ENCODE measurements around the gene NTMT1. TPM values are rescaled to one million over a fixed set of nuclear protein-coding genes. Genes with fewer than 3 reads are reported as not detected.

The NTMT1 gene
- total and polyA plus RNA-seq, 9 of the 15 experiments (the other 6 are each of a cell fraction or from before 2014, with no cell fraction given), result 42.1 to 116 (median 74.7) TPM

- TF ChIP-seq CREB3L1 (IDR thresholded peaks at IDR 0.05; ENCODE audit: borderline replicate concordance, low read depth) (peak; percentile 66; the same call in 1 of the 2 replicates), CCNT2 (IDR thresholded peaks at IDR 0.05; ENCODE audit: borderline replicate concordance, extremely low read depth, insufficient read length, low read depth, low read length) (no peak), SRF (CRISPR knock-in tag; IDR thresholded peaks at IDR 0.05) (peak in 1 of 2 experiments; percentile 33; a peak in 1 of 4 replicates), XRCC5 (IDR thresholded peaks at IDR 0.05; ENCODE audit: low read depth, low read length) (0 out of 2 replicates have a peak, but pooled peaks have one; percentile 22), KLF16 (IDR thresholded peaks at IDR 0.05) (no peak), ASH1L (IDR thresholded peaks at IDR 0.05; ENCODE audit: borderline replicate concordance, low read depth, partially characterized antibody) (peak; percentile 75), JUN (IDR thresholded peaks at IDR 0.05; ENCODE audit: borderline replicate concordance, low read depth, low read length) (0 out of 2 replicates have a peak, but pooled peaks have one; percentile 17), JUN (CRISPR knock-in tag; IDR thresholded peaks at IDR 0.05; ENCODE audit: borderline replicate concordance) (no peak), PRDM10 (IDR thresholded peaks at IDR 0.05; ENCODE audit: partially characterized antibody) (peak; percentile 97), ETS1 (conservative IDR thresholded peaks at IDR 0.05; ENCODE audit: control insufficient read depth, low read depth, low read length) (peak; percentile 64; the same call in 1 of the 2 replicates), ELF1 (tag; IDR thresholded peaks at IDR 0.05) (peak; percentile 95), CBFA2T2 (conservative IDR thresholded peaks at IDR 0.05) (peak; percentile 55), ZEB2 (IDR thresholded peaks at IDR 0.05) (no peak), MTA1 (IDR thresholded peaks at IDR 0.05; ENCODE audit: borderline replicate concordance) (no peak), TBP (optimal IDR thresholded peaks at IDR 0.05; ENCODE audit: low read depth, low read length) (peak; percentile 49), TOE1 (IDR thresholded peaks at IDR 0.05; ENCODE audit: borderline replicate concordance) (peak; percentile 90; the same call in 1 of the 2 replicates), TOE1 (CRISPR knock-in tag; IDR thresholded peaks at IDR 0.05; ENCODE audit: borderline replicate concordance, low read depth) (no peak)
- TF ChIP-seq, protein P1, sequence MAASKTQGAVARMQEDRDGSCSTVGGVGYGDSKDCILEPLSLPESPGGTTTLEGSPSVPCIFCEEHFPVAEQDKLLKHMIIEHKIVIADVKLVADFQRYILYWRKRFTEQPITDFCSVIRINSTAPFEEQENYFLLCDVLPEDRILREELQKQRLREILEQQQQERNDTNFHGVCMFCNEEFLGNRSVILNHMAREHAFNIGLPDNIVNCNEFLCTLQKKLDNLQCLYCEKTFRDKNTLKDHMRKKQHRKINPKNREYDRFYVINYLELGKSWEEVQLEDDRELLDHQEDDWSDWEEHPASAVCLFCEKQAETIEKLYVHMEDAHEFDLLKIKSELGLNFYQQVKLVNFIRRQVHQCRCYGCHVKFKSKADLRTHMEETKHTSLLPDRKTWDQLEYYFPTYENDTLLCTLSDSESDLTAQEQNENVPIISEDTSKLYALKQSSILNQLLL (CRISPR knock-in tag; IDR thresholded peaks at IDR 0.05; ENCODE audit: borderline replicate concordance), result no peak
- TF ChIP-seq, protein P2, sequence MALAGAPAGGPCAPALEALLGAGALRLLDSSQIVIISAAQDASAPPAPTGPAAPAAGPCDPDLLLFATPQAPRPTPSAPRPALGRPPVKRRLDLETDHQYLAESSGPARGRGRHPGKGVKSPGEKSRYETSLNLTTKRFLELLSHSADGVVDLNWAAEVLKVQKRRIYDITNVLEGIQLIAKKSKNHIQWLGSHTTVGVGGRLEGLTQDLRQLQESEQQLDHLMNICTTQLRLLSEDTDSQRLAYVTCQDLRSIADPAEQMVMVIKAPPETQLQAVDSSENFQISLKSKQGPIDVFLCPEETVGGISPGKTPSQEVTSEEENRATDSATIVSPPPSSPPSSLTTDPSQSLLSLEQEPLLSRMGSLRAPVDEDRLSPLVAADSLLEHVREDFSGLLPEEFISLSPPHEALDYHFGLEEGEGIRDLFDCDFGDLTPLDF (CRISPR knock-in tag; IDR thresholded peaks at IDR 0.05), result 0 out of 2 replicates have a peak, but pooled peaks have one; percentile 35
These were observed 41.8 kb upstream of the NTMT1 start (continued) for GRCh38 chr9:129584136-129584535.

All from K562 (cell line).